HepG2 (cell line): ENCODE measurements around the gene KRT4.

ENCODE experiments used
- DNMT1 ChIP-seq: sonication (generic); formaldehyde crosslinking; IDR thresholded peaks from 2 replicates; pipeline ENCODE4 v1.5.1; 2020; ENCODE audit warnings: mild to moderate bottlenecking, missing genetic modification reagents
- SP1 ChIP-seq, 2 experiments: fragments of 450-650 bp in 1 of 2; sonication (generic) in 1 of 2; formaldehyde crosslinking in 1 of 2; IDR thresholded peaks; 2 replicates each; pipeline versions ENCODE4 v1.4.0 to v1.6.1; 2016 to 2020; ENCODE audit warnings: missing genetic modification reagents in 1 of 2
- TCF7L2 ChIP-seq: IDR thresholded peaks from 2 replicates; pipeline ENCODE4 v1.6.1; 2011; ENCODE audit warnings: mild to moderate bottlenecking, low read depth, low read length, moderate library complexity
- ZNF143 ChIP-seq: sonication (generic); formaldehyde crosslinking; IDR thresholded peaks from 2 replicates; pipeline ENCODE4 v1.4.0; 2020; ENCODE audit warnings: missing genetic modification reagents
- TF ChIP-seq, protein P1 (sequence below): sonication (generic); formaldehyde crosslinking; IDR thresholded peaks from 2 replicates; pipeline ENCODE4 v1.4.0; 2020; ENCODE audit warnings: missing genetic modification reagents, low read depth, mild to moderate bottlenecking, borderline replicate concordance
- TF ChIP-seq, protein P2 (sequence below): sonication (generic); formaldehyde crosslinking; IDR thresholded peaks from 2 replicates; pipeline ENCODE4 v1.5.0; 2020; ENCODE audit warnings: mild to moderate bottlenecking, missing genetic modification reagents, moderate library complexity
- TF ChIP-seq, protein P3 (sequence below): sonication (generic); formaldehyde crosslinking; IDR thresholded peaks from 2 replicates; pipeline ENCODE4 v1.5.0; 2020; ENCODE audit warnings: missing genetic modification reagents, mild to moderate bottlenecking, borderline replicate concordance
- TF ChIP-seq, protein P4 (sequence below): conservative IDR thresholded peaks from 2 replicates; pipeline ENCODE4 v1.6.1; 2018; ENCODE audit warnings: missing genetic modification reagents

DNA sequence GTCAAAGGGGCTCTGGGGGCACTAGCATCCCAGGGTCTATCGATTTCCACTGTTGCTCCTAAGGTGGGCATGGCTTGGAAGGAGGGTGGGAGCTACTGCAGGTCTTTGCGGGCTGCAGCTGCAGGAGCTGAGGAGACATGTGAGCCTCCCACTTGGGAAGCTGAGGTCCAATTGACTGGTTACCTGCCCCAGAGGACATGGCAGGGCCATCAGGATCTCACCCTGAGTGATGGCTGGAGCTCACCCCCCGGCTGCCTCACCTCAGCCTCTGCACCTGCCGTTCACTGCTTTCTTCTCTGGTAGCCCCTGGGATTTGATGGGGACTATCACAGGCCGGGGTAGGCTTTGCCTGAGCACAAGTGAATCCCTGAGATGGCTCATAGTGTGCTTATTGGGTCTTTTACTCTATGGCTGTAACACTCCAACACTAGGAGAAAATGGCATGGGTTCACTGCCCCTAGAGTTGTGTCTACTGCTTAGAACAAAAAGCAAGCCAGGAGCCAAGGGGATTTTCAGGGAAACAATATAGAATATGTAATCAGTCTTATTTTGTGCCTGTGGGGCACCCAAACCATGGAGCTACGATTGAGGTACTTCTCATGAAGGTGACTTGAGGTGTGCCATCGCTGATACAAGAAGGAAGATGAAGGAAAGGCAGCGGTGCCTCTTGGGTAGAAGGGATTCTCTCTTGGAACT, 3.2 kb upstream of the KRT4 start:
- TF ChIP-seq SP1 (IDR thresholded peaks at IDR 0.05) (no peak), SP1 (CRISPR knock-in tag; IDR thresholded peaks at IDR 0.05) (no peak), DNMT1 (CRISPR knock-in tag) (no peak), ZNF143 (CRISPR knock-in tag) (no peak), TCF7L2 (no peak)
- TF ChIP-seq, protein P1, sequence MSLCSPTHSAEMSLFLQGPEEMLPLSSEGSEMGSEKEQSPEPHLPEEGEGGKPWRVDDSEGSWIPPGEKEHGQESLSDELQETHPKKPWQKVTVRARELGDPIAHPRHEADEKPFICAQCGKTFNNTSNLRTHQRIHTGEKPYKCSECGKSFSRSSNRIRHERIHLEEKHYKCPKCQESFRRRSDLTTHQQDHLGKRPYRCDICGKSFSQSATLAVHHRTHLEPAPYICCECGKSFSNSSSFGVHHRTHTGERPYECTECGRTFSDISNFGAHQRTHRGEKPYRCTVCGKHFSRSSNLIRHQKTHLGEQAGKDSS (CRISPR knock-in tag) = no peak
- TF ChIP-seq, protein P2, sequence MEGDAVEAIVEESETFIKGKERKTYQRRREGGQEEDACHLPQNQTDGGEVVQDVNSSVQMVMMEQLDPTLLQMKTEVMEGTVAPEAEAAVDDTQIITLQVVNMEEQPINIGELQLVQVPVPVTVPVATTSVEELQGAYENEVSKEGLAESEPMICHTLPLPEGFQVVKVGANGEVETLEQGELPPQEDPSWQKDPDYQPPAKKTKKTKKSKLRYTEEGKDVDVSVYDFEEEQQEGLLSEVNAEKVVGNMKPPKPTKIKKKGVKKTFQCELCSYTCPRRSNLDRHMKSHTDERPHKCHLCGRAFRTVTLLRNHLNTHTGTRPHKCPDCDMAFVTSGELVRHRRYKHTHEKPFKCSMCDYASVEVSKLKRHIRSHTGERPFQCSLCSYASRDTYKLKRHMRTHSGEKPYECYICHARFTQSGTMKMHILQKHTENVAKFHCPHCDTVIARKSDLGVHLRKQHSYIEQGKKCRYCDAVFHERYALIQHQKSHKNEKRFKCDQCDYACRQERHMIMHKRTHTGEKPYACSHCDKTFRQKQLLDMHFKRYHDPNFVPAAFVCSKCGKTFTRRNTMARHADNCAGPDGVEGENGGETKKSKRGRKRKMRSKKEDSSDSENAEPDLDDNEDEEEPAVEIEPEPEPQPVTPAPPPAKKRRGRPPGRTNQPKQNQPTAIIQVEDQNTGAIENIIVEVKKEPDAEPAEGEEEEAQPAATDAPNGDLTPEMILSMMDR (CRISPR knock-in tag) = no peak
- TF ChIP-seq, protein P3, sequence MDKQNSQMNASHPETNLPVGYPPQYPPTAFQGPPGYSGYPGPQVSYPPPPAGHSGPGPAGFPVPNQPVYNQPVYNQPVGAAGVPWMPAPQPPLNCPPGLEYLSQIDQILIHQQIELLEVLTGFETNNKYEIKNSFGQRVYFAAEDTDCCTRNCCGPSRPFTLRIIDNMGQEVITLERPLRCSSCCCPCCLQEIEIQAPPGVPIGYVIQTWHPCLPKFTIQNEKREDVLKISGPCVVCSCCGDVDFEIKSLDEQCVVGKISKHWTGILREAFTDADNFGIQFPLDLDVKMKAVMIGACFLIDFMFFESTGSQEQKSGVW (CRISPR knock-in tag) = no peak
- TF ChIP-seq, protein P4, sequence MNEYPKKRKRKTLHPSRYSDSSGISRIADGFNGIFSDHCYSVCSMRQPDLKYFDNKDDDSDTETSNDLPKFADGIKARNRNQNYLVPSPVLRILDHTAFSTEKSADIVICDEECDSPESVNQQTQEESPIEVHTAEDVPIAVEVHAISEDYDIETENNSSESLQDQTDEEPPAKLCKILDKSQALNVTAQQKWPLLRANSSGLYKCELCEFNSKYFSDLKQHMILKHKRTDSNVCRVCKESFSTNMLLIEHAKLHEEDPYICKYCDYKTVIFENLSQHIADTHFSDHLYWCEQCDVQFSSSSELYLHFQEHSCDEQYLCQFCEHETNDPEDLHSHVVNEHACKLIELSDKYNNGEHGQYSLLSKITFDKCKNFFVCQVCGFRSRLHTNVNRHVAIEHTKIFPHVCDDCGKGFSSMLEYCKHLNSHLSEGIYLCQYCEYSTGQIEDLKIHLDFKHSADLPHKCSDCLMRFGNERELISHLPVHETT (CRISPR knock-in tag) = no peak
